H9 (cell line): ENCODE results near the gene CLPSL1. TPM values are rescaled to one million over a fixed set of nuclear protein-coding genes. Genes with fewer than 3 reads are reported as not detected.

Source experiments
- DNase-seq: peaks from one replicate; pipeline ENCODE4 v3.0.0-alpha.2; 2017
- H2AFZ ChIP-seq: one replicate; pipeline ENCODE4 v1.6.1; 2013; ENCODE audit warnings: mild to moderate bottlenecking, low read length, control low read depth, moderate library complexity
- H2AK5ac ChIP-seq: 2 replicates; pipeline ENCODE4 v1.6.1; 2013; ENCODE audit warnings: low read length, control low read depth, mixed read lengths; ENCODE audit not compliant: insufficient read length
- H2BK120ac ChIP-seq: one replicate; pipeline ENCODE4 v1.6.1; 2013; ENCODE audit warnings: low read depth, mild to moderate bottlenecking, low read length, control low read depth, inconsistent platforms; ENCODE audit not compliant: poor library complexity, severe bottlenecking
- H2BK12ac ChIP-seq: 2 replicates; pipeline ENCODE4 v1.6.1; 2013; ENCODE audit warnings: low read length, control low read depth, mixed read lengths, low read depth; ENCODE audit not compliant: insufficient read length
- H2BK15ac ChIP-seq: 2 replicates; pipeline ENCODE4 v1.6.1; 2013; ENCODE audit warnings: low read depth, low read length, control low read depth
- H2BK20ac ChIP-seq: one replicate; pipeline ENCODE4 v1.6.1; 2013; ENCODE audit warnings: low read depth, mild to moderate bottlenecking, low read length, control low read depth, inconsistent platforms; ENCODE audit not compliant: poor library complexity, severe bottlenecking
- H2BK5ac ChIP-seq: 2 replicates; pipeline ENCODE4 v1.6.1; 2013; ENCODE audit warnings: low read length, control low read depth, mixed read lengths; ENCODE audit not compliant: insufficient read length
- H3K14ac ChIP-seq: 2 replicates; pipeline ENCODE4 v1.6.1; 2013; ENCODE audit warnings: low read length, control low read depth; ENCODE audit not compliant: insufficient read depth
- H3K18ac ChIP-seq: 2 replicates; pipeline ENCODE4 v1.6.1; 2013; ENCODE audit warnings: low read depth, mild to moderate bottlenecking, mixed read lengths, low read length, control low read depth; ENCODE audit not compliant: insufficient read length
- H3K23ac ChIP-seq: 2 replicates; pipeline ENCODE4 v1.6.1; 2013; ENCODE audit warnings: low read length, control low read depth, mixed read lengths, low read depth; ENCODE audit not compliant: insufficient read length
- H3K23me2 ChIP-seq: 2 replicates; pipeline ENCODE4 v1.6.1; 2013; ENCODE audit warnings: low read depth, mild to moderate bottlenecking, mixed read lengths, low read length, control low read depth; ENCODE audit not compliant: insufficient read length, poor library complexity, severe bottlenecking
- H3K27ac ChIP-seq: 2 replicates; pipeline ENCODE4 v1.5.1; 2013; ENCODE audit warnings: low read length, control low read depth, mixed read lengths, low read depth; ENCODE audit not compliant: insufficient read length
- H3K27me3 ChIP-seq: 2 replicates; pipeline ENCODE4 v1.6.1; 2013; ENCODE audit warnings: low read length, control low read depth, inconsistent platforms; ENCODE audit not compliant: insufficient read depth
- H3K4ac ChIP-seq: 2 replicates; pipeline ENCODE4 v1.6.1; 2013; ENCODE audit warnings: low read depth, mild to moderate bottlenecking, control low read depth, inconsistent platforms, low read length, moderate library complexity
- H3K4me1 ChIP-seq: 2 replicates; pipeline ENCODE4 v1.6.1; 2013; ENCODE audit warnings: low read length, control low read depth, inconsistent platforms; ENCODE audit not compliant: insufficient read depth
- H3K4me2 ChIP-seq: 2 replicates; pipeline ENCODE4 v1.6.1; 2013; ENCODE audit warnings: low read length, control low read depth, mixed read lengths; ENCODE audit not compliant: insufficient read length, insufficient read depth
- H3K56ac ChIP-seq: 2 replicates; pipeline ENCODE4 v1.6.1; 2013; ENCODE audit warnings: low read depth, mild to moderate bottlenecking, mixed read lengths, low read length, control low read depth; ENCODE audit not compliant: insufficient read length
- H3K79me1 ChIP-seq: 2 replicates; pipeline ENCODE4 v1.6.1; 2013; ENCODE audit warnings: low read depth, mild to moderate bottlenecking, moderate library complexity, low read length, control low read depth, inconsistent platforms; ENCODE audit not compliant: insufficient read depth, poor library complexity, severe bottlenecking
- H3K79me2 ChIP-seq: 2 replicates; pipeline ENCODE4 v1.6.1; 2013; ENCODE audit warnings: low read length, control low read depth, inconsistent platforms; ENCODE audit not compliant: insufficient read depth
- H3K9ac ChIP-seq: 2 replicates; pipeline ENCODE4 v1.6.1; 2013; ENCODE audit warnings: low read length, control low read depth, mixed read lengths; ENCODE audit not compliant: insufficient read length; ENCODE audit errors: extremely low read depth
- H3K9me3 ChIP-seq: one replicate; pipeline ENCODE4 v1.6.1; 2013; ENCODE audit warnings: low read depth, low read length, inconsistent platforms; ENCODE audit not compliant: control insufficient read depth
- H3T11ph ChIP-seq: one replicate; pipeline ENCODE4 v1.6.1; 2013; ENCODE audit warnings: mild to moderate bottlenecking, low read length, control low read depth, inconsistent platforms
- H4K20me1 ChIP-seq: one replicate; pipeline ENCODE4 v1.6.1; 2013; ENCODE audit not compliant: control insufficient read depth, insufficient read length, insufficient read depth
- H4K5ac ChIP-seq: 2 replicates; pipeline ENCODE4 v1.6.1; 2013; ENCODE audit warnings: low read depth, mild to moderate bottlenecking, mixed read lengths, low read length, control low read depth; ENCODE audit not compliant: insufficient read length
- H4K8ac ChIP-seq: replicated peaks from 2 replicates; pipeline ENCODE4 v1.6.1; 2013; ENCODE audit warnings: low read length, control low read depth, mixed read lengths, low read depth; ENCODE audit not compliant: insufficient read length
- H4K91ac ChIP-seq: 2 replicates; pipeline ENCODE4 v1.6.1; 2013; ENCODE audit warnings: low read depth, mild to moderate bottlenecking, moderate library complexity, mixed read lengths, low read length, control low read depth; ENCODE audit not compliant: insufficient read length
- H3K27ac Mint-ChIP-seq, 3 experiments: 2 replicates in 2 of 3; 3 replicates in 1 of 3; pipeline ENCODE4 v1.8.0; 2020 to 2021; ENCODE audit warnings: mixed read lengths in 3 of 3, mild to moderate bottlenecking in 1 of 3, moderate library complexity in 1 of 3
- H3K27me3 Mint-ChIP-seq: 2 replicates; pipeline ENCODE4 v1.8.0; 2021; ENCODE audit warnings: low read depth, mild to moderate bottlenecking, moderate library complexity, mixed read lengths
- H3K36me3 Mint-ChIP-seq, 3 experiments: 2 replicates in 2 of 3; 3 replicates in 1 of 3; pipeline ENCODE4 v1.8.0; 2020 to 2021; ENCODE audit warnings: low read depth in 3 of 3, mixed read lengths in 3 of 3; ENCODE audit not compliant: insufficient read depth in 1 of 3
- H3K4me1 Mint-ChIP-seq, 2 experiments: 2 replicates each; pipeline ENCODE4 v1.8.0; 2020; ENCODE audit warnings: mixed read lengths in 2 of 2
- H3K4me3 Mint-ChIP-seq, 2 experiments: 2 replicates in 1 of 2; 3 replicates in 1 of 2; pipeline ENCODE4 v1.8.0; 2020 to 2021; ENCODE audit warnings: mild to moderate bottlenecking in 2 of 2, mixed read lengths in 2 of 2, moderate library complexity in 1 of 2
- H3K9me3 Mint-ChIP-seq, 2 experiments: 2 replicates in 1 of 2; 3 replicates in 1 of 2; pipeline ENCODE4 v1.8.0; 2020; ENCODE audit warnings: mild to moderate bottlenecking in 2 of 2, mixed read lengths in 2 of 2, moderate library complexity in 1 of 2
- CTCF ChIP-seq: fragments of 200-600 bp; sonication (generic); conservative IDR thresholded peaks from 3 replicates; pipeline ENCODE4 v1.8.0; 2021; ENCODE audit warnings: antibody characterized with exemption, mild to moderate bottlenecking
- WGBS: extraction: QIAGEN DNeasy Blood & Tissue Kit; methylation state at CpG from one replicate; pipeline ENCODE4 v1.1.7; 2013; ENCODE audit warnings: missing lambda C conversion rate, low lambda C conversion rate, mixed read lengths; ENCODE audit not compliant: insufficient read length; ENCODE audit errors: extremely low coverage; 5-methylcytosine and 5-hydroxymethylcytosine counted together
- total RNA-seq: library from RNA; stranded (reverse); gene quantifications from 2 replicates; pipeline ENCODE4 v1.2.1, GENCODE V29; 2021

The CLPSL1 gene
- total RNA-seq, 1 experiment from 2014 or later: not detected

- no peak overlapping the region for H2BK5ac ChIP-seq
- no peak overlapping the region for H4K91ac ChIP-seq
- Mint-ChIP-seq H3K27ac (no peak overlapping the region), H3K27me3 (peaks cover 23% of the 10 kb centered on the region), H3K4me1 (peaks cover 13 to 14% of the 10 kb centered on the region in 2 experiments), H3K36me3 (no peaks in the 10 kb centered on the region; a peak in 1 of 7 replicates), H3K9me3 (no peaks in the 10 kb centered on the region), H3K4me3 (no peak overlapping the region)
- no peak for DNase-seq
- no peaks in the 10 kb centered on the region for H3K4me1 ChIP-seq
- no peak overlapping the region for H3K56ac ChIP-seq
- H3K23ac ChIP-seq: no peak overlapping the region
- no peaks in the 10 kb centered on the region for H3K79me2 ChIP-seq
- no peak overlapping the region for H3K27ac ChIP-seq
- no peak overlapping the region for H3K18ac ChIP-seq
- no peak overlapping the region for H3K4ac ChIP-seq
- no peaks in the 10 kb centered on the region for H3K27me3 ChIP-seq
- no peak for TF ChIP-seq CTCF
- H2BK120ac ChIP-seq: no peak overlapping the region
- no peak overlapping the region for H2BK15ac ChIP-seq
- no peak overlapping the region for H4K5ac ChIP-seq
- H3T11ph ChIP-seq: no peak overlapping the region
- H2AK5ac ChIP-seq: no peak overlapping the region
- no peak overlapping the region for H3K4me2 ChIP-seq
- H4K8ac ChIP-seq: no peak overlapping the region
- H3K9me3 ChIP-seq: no peaks in the 10 kb centered on the region
- no peak overlapping the region for H2BK20ac ChIP-seq
- H2AFZ ChIP-seq: no peak overlapping the region
- H3K14ac ChIP-seq: no peak overlapping the region
- no peak overlapping the region for H3K9ac ChIP-seq
- no CpG with 5 or more reads among the region's 2 CpGs for WGBS
- peaks cover 3% of the 10 kb centered on the region for H3K23me2 ChIP-seq
- no peak overlapping the region for H2BK12ac ChIP-seq
- no peaks in the 10 kb centered on the region for H4K20me1 ChIP-seq
- no peaks in the 10 kb centered on the region for H3K79me1 ChIP-seq
Measured at GRCh38 chr6:35778437-35778836, 2.4 kb upstream of the CLPSL1 start.
